H1 (cell line): ENCODE results near the gene SMURF2. TPM values are rescaled to one million over a fixed set of nuclear protein-coding genes. Genes with fewer than 3 reads are reported as not detected.

Experiments used
- CTCF ChIA-PET: fragments of 300-600 bp; sonication (Branson Sonifier 250); formaldehyde crosslinking; loops from one replicate; lab custom pipeline; 2021; ENCODE audit not compliant: partially characterized antibody; lab: Charles Lee
- POLR2A ChIA-PET: fragments of 300-600 bp; sonication (Branson Sonifier 250); formaldehyde crosslinking; loops from one replicate; lab custom pipeline; 2021; ENCODE audit warnings: inconsistent platforms; ENCODE audit not compliant: partially characterized antibody; lab: Charles Lee
- DNase-seq, 2 experiments: peaks; one replicate each; pipeline versions ENCODE4 v3.0.0 to v3.0.0-alpha.2; 2010 to 2022; ENCODE audit warnings: low spot score in 2 of 2, low read depth in 1 of 2, mixed read lengths in 1 of 2
- FAIRE-seq: peaks from 2 replicates; lab custom pipeline; 2011; peaks lifted over from hg19 to GRCh38; lab: Jason Lieb, UNC
- H2AFZ ChIP-seq: 2 replicates; pipeline ENCODE4 v1.8.1; 2012; ENCODE audit warnings: low read length, inconsistent platforms
- H2AK5ac ChIP-seq: 2 replicates; pipeline ENCODE4 v1.6.1; 2013; ENCODE audit warnings: low read depth, low read length
- H2BK120ac ChIP-seq: replicated peaks from 2 replicates; pipeline ENCODE3; 2013; ENCODE audit warnings: low read depth, low read length, inconsistent platforms
- H2BK12ac ChIP-seq: 2 replicates; pipeline ENCODE4 v1.6.1; 2013; ENCODE audit warnings: low read depth, low read length
- H2BK15ac ChIP-seq: 2 replicates; pipeline ENCODE4 v1.6.1; 2013; ENCODE audit warnings: low read length
- H2BK20ac ChIP-seq: 2 replicates; pipeline ENCODE4 v1.6.1; 2013; ENCODE audit warnings: low read length
- H2BK5ac ChIP-seq: 2 replicates; pipeline ENCODE4 v1.6.1; 2013; ENCODE audit warnings: low read depth, low read length
- H3K14ac ChIP-seq: 2 replicates; pipeline ENCODE4 v1.6.1; 2013; ENCODE audit warnings: inconsistent platforms; ENCODE audit not compliant: insufficient read length
- H3K18ac ChIP-seq: 2 replicates; pipeline ENCODE4 v1.6.1; 2013; ENCODE audit warnings: low read length; ENCODE audit errors: extremely low read depth
- H3K23ac ChIP-seq: 2 replicates; pipeline ENCODE4 v1.6.1; 2013; ENCODE audit warnings: inconsistent platforms; ENCODE audit not compliant: insufficient read length
- H3K23me2 ChIP-seq: 2 replicates; pipeline ENCODE4 v1.6.1; 2013; ENCODE audit warnings: low read depth, low read length
- H3K27ac ChIP-seq: 2 replicates; pipeline ENCODE4 v1.6.1; 2011; ENCODE audit warnings: low read depth, low read length, inconsistent platforms
- H3K27me3 ChIP-seq, 4 experiments: replicated peaks in 1 of 4; 1 replicate in 1 of 4; 2 replicates in 3 of 4; pipeline versions ENCODE4 v1.6.1 to v1.8.1; 2011 to 2013; ENCODE audit warnings: low read length in 3 of 4, mild to moderate bottlenecking in 3 of 4, inconsistent platforms in 2 of 4, mixed read lengths in 2 of 4, moderate library complexity in 1 of 4; ENCODE audit not compliant: control insufficient read depth in 3 of 4, insufficient read depth in 3 of 4; ENCODE audit errors: extremely low read depth in 1 of 4
- H3K36me3 ChIP-seq, 4 experiments: 2 replicates each; pipeline versions ENCODE4 v1.6.1 to v1.8.1; 2011 to 2013; ENCODE audit warnings: mild to moderate bottlenecking in 4 of 4, low read length in 3 of 4, moderate library complexity in 2 of 4, control low read depth in 1 of 4, inconsistent platforms in 1 of 4; ENCODE audit not compliant: insufficient read depth in 4 of 4, control insufficient read depth in 2 of 4
- H3K4ac ChIP-seq: replicated peaks from 2 replicates; pipeline ENCODE3; 2013; ENCODE audit warnings: low read length, low read depth, mixed read lengths, inconsistent platforms; ENCODE audit not compliant: insufficient read length
- H3K4me1 ChIP-seq, 4 experiments: replicated peaks in 1 of 4; 1 replicate in 1 of 4; 2 replicates in 3 of 4; pipeline versions ENCODE4 v1.6.1 to v1.8.1; 2011 to 2013; ENCODE audit warnings: low read length in 3 of 4, inconsistent platforms in 2 of 4, mixed read lengths in 1 of 4; ENCODE audit not compliant: insufficient read depth in 4 of 4, control insufficient read depth in 3 of 4
- H3K4me2 ChIP-seq, 2 experiments: 2 replicates each; pipeline versions ENCODE4 v1.6.1 to v1.8.1; 2011 to 2013; ENCODE audit warnings: low read depth in 2 of 2, low read length in 2 of 2, control low read depth in 1 of 2, inconsistent platforms in 1 of 2, mild to moderate bottlenecking in 1 of 2; ENCODE audit not compliant: insufficient read depth in 1 of 2
- H3K4me3 ChIP-seq, 4 experiments: fragments of 200-600, 300-600 bp in 1 of 4; sonication (generic), shearing (Covaris generic), sonication (Bioruptor Twin) in 1 of 4; 2 replicates each; pipeline versions ENCODE4 v1.5.1 to v1.8.1; 2011 to 2016; ENCODE audit warnings: low read length in 4 of 4, low read depth in 3 of 4, control low read depth in 2 of 4, inconsistent platforms in 2 of 4, mild to moderate bottlenecking in 2 of 4, mixed read lengths in 1 of 4, moderate library complexity in 1 of 4; ENCODE audit not compliant: insufficient read depth in 2 of 4; ENCODE audit errors: extremely low read depth in 1 of 4
- H3K56ac ChIP-seq: replicated peaks from 2 replicates; pipeline ENCODE3; 2013; ENCODE audit warnings: low read depth, mild to moderate bottlenecking, mixed read lengths, low read length, inconsistent platforms; ENCODE audit not compliant: insufficient read length
- H3K79me1 ChIP-seq: 2 replicates; pipeline ENCODE4 v1.6.1; 2013; ENCODE audit warnings: low read depth, low read length, control low read depth
- H3K79me2 ChIP-seq, 2 experiments: 2 replicates each; pipeline versions ENCODE4 v1.6.1 to v1.8.1; 2012 to 2013; ENCODE audit warnings: low read length in 2 of 2, mild to moderate bottlenecking in 2 of 2, inconsistent platforms in 1 of 2; ENCODE audit not compliant: insufficient read depth in 2 of 2, control insufficient read depth in 1 of 2
- H3K9ac ChIP-seq, 4 experiments: replicated peaks in 1 of 4; 1 replicate in 1 of 4; 2 replicates in 3 of 4; pipeline versions ENCODE4 v1.6.1 to v1.8.1; 2011 to 2013; ENCODE audit warnings: low read depth in 3 of 4, low read length in 3 of 4, control low read depth in 2 of 4, mild to moderate bottlenecking in 2 of 4, moderate library complexity in 2 of 4, inconsistent platforms in 1 of 4; ENCODE audit errors: extremely low read depth in 1 of 4
- H3K9me3 ChIP-seq, 2 experiments: 2 replicates each; pipeline versions ENCODE4 v1.6.1 to v1.8.1; 2012 to 2013; ENCODE audit warnings: mild to moderate bottlenecking in 2 of 2, moderate library complexity in 2 of 2, control low read depth in 1 of 2, inconsistent platforms in 1 of 2, low read depth in 1 of 2, low read length in 1 of 2, mixed read lengths in 1 of 2; ENCODE audit not compliant: insufficient read depth in 2 of 2
- H4K20me1 ChIP-seq, 2 experiments: replicated peaks in 1 of 2; 2 replicates each; pipeline versions ENCODE3 to v1.8.1; 2011 to 2013; ENCODE audit warnings: inconsistent platforms in 2 of 2, low read length in 2 of 2, mild to moderate bottlenecking in 1 of 2; ENCODE audit not compliant: insufficient read depth in 2 of 2, control insufficient read depth in 1 of 2
- H4K5ac ChIP-seq: 2 replicates; pipeline ENCODE4 v1.6.1; 2013; ENCODE audit warnings: low read length, low read depth, mixed read lengths, inconsistent platforms; ENCODE audit not compliant: insufficient read length
- H4K8ac ChIP-seq: 2 replicates; pipeline ENCODE4 v1.8.0; 2013; ENCODE audit warnings: mild to moderate bottlenecking, moderate library complexity, low read length, inconsistent platforms; ENCODE audit not compliant: insufficient read depth; ENCODE audit errors: extremely low read depth
- H4K91ac ChIP-seq: replicated peaks from 2 replicates; pipeline ENCODE3; 2013; ENCODE audit warnings: low read length, mixed read lengths, inconsistent platforms; ENCODE audit not compliant: insufficient read length
- ATF2 ChIP-seq: IDR thresholded peaks from 2 replicates; pipeline ENCODE4 v1.6.1; 2012; ENCODE audit warnings: low read length, inconsistent platforms
- CTBP2 ChIP-seq: IDR thresholded peaks from 2 replicates; pipeline ENCODE4 v1.7.0; 2011; ENCODE audit warnings: borderline replicate concordance, mild to moderate bottlenecking, moderate library complexity, mixed read lengths, low read length; ENCODE audit not compliant: insufficient read depth, insufficient read length
- KDM1A ChIP-seq: fragments of 200-600, 300-600 bp; sonication (generic); IDR thresholded peaks from 2 replicates; pipeline ENCODE4 v1.7.1; 2016; ENCODE audit warnings: mild to moderate bottlenecking, low read length, borderline replicate concordance
- NANOG ChIP-seq: IDR thresholded peaks from 2 replicates; pipeline ENCODE4 v1.6.1; 2011; ENCODE audit warnings: low read length, low read depth, mild to moderate bottlenecking, inconsistent platforms; ENCODE audit not compliant: insufficient read depth, poor library complexity, severe bottlenecking
- RBBP5 ChIP-seq: IDR thresholded peaks from 2 replicates; pipeline ENCODE4 v1.7.1; 2012; ENCODE audit warnings: low read depth, mild to moderate bottlenecking, inconsistent platforms, low read length, moderate library complexity, borderline replicate concordance
- WGBS, 2 experiments: shearing (Covaris generic) in 1 of 2; methylation state at CpG; one replicate each; pipeline versions ENCODE4 v1.1.6 to v1.1.7; 2013 to 2015; ENCODE audit warnings: low lambda C conversion rate in 2 of 2, mixed read lengths in 2 of 2, inconsistent platforms in 1 of 2, low coverage in 1 of 2, missing lambda C conversion rate in 1 of 2; ENCODE audit not compliant: insufficient replicate concordance in 2 of 2, insufficient coverage in 1 of 2, insufficient read length in 1 of 2; ENCODE audit errors: extremely low coverage in 1 of 2, missing lambda C conversion rate in 1 of 2; 5-methylcytosine and 5-hydroxymethylcytosine counted together
- polyA plus RNA-seq, 7 experiments: library from polyadenylated mRNA; depleted of rRNA in 3 of 7; stranded (reverse) in 5 of 7; unstranded in 2 of 7; fragments of >200 nt in 5 of 7; fragments of 200-250 nt in 2 of 7; gene quantifications; 1 replicate in 5 of 7; 2 replicates in 1 of 7; 4 replicates in 1 of 7; pipeline versions ENCODE4 v1.2.1 to v1.2.3, GENCODE V29; 2011 to 2013; ENCODE audit warnings: missing spikeins in 2 of 7, mixed read lengths in 2 of 7
- total RNA-seq: library from RNA; stranded (reverse); fragmentation: NEBNext Ultra II Directional; extraction: Animal tissue kit (Norgen Biotek cat#: 25700); gene quantifications from 2 replicates; pipeline ENCODE4 v1.2.1, GENCODE V29; 2021

Gene SMURF2
- total and polyA plus RNA-seq, 2 of the 8 experiments (the other 6 are each of a cell fraction or from before 2014, with no cell fraction given) = 7.2 to 29.2 TPM

GRCh38 chr17:64551461-64551860 is 110.6 kb downstream of the SMURF2 start:
- no peak overlapping the region for H2BK5ac ChIP-seq
- H2AK5ac ChIP-seq = no peak overlapping the region
- no peak overlapping the region for H2AFZ ChIP-seq
- H3K14ac ChIP-seq = no peak overlapping the region
- TF ChIP-seq KDM1A (no peak), NANOG (no peak), ATF2 (no peak), RBBP5 (no peak), CTBP2 (no peak)
- no peak overlapping the region for H3K18ac ChIP-seq
- no peaks in the 10 kb centered on the region for H3K79me2 ChIP-seq
- no peak for FAIRE-seq
- H3K9me3 ChIP-seq = no peaks in the 10 kb centered on the region
- no peak for DNase-seq
- H2BK20ac ChIP-seq = no peak overlapping the region
- no peaks in the 10 kb centered on the region for H3K23me2 ChIP-seq
- no peak overlapping the region for H3K4ac ChIP-seq
- peaks cover 0 to 4% (median 2%) of the 10 kb centered on the region in 4 experiments; a peak in 3 of 7 replicates for H3K4me1 ChIP-seq
- CTCF ChIA-PET = interaction anchor here (0.6 kb wide), 1 partner anchor 223 kb away, joined by 3 read pairs; no protein-coding TSS in a partner anchor
- no peak overlapping the region for H4K91ac ChIP-seq
- no peaks in the 10 kb centered on the region for H3K79me1 ChIP-seq
- no peak overlapping the region for H3K23ac ChIP-seq
- no peaks in the 10 kb centered on the region for H4K20me1 ChIP-seq
- no peak overlapping the region for H4K5ac ChIP-seq
- no peak overlapping the region for H3K27ac ChIP-seq
- peaks cover 0 to 11% (median 0%) of the 10 kb centered on the region in 4 experiments; a peak in 1 of 8 replicates for H3K36me3 ChIP-seq
- H3K56ac ChIP-seq = no peak overlapping the region
- 88% methylated on average over 5 of the region's 5 CpGs; no CpG with 5 or more reads in 1 of the 2 experiments for WGBS, 2 experiments
- no peak overlapping the region for H3K4me2 ChIP-seq
- no peaks in the 10 kb centered on the region for H3K27me3 ChIP-seq
- H3K9ac ChIP-seq = no peak overlapping the region
- H2BK12ac ChIP-seq = no peak overlapping the region
- H4K8ac ChIP-seq = no peak overlapping the region
- H3K4me3 ChIP-seq = no peak overlapping the region
- no peak overlapping the region for H2BK15ac ChIP-seq
- POLR2A ChIA-PET = interaction anchor here (1.7 to 1.9 kb wide), 2 partner anchors 44 to 54 kb away, joined by 3 to 6 read pairs; partner anchors contain the start of genes CEP95 and POLG2
- no peak overlapping the region for H2BK120ac ChIP-seq
